Kidney epithelial cell (primary cell): ENCODE measurements around the gene RPTOR. TPM values are rescaled to one million over a fixed set of nuclear protein-coding genes. Genes with fewer than 3 reads are reported as not detected.

Source experiments
- DNase-seq: peaks from one replicate; pipeline ENCODE4 v3.0.0-alpha.2; 2010; ENCODE audit warnings: low read depth
- H3K27me3 ChIP-seq: 2 replicates; pipeline ENCODE4 v1.6.0; 2011; ENCODE audit warnings: low read length; ENCODE audit not compliant: control insufficient read depth, insufficient read depth
- H3K36me3 ChIP-seq: 2 replicates; pipeline ENCODE4 v1.5.1; 2011; ENCODE audit warnings: low read length; ENCODE audit not compliant: control insufficient read depth, insufficient read depth
- H3K4me3 ChIP-seq: 2 replicates; pipeline ENCODE4 v1.5.1; 2011; ENCODE audit warnings: low read depth, mild to moderate bottlenecking, control low read depth, low read length
- CTCF ChIP-seq: IDR thresholded peaks from 2 replicates; pipeline ENCODE4 v1.5.1; 2011; ENCODE audit warnings: mild to moderate bottlenecking, moderate library complexity, low read length, control low read depth, inconsistent platforms; ENCODE audit not compliant: insufficient read depth, poor library complexity, severe bottlenecking
- total RNA-seq: library from RNA; depleted of rRNA; stranded (reverse); fragments of >200 nt; gene quantifications from 2 replicates; pipeline ENCODE4 v1.2.3, GENCODE V29; 2015

Gene RPTOR
- total RNA-seq, 1 donor from 2014 or later = 22.7 TPM

- Histone ChIP-seq H3K36me3 (peaks cover 1% of the 10 kb centered on the region), H3K27me3 (no peaks in the 10 kb centered on the region), H3K4me3 (no peak overlapping the region)
- TF ChIP-seq CTCF = no peak
- DNase-seq = no peak
Observed at GRCh38 chr17:80848449-80849102, 303.9 kb downstream of the RPTOR start.

- H3K27me3 ChIP-seq = no peaks in the 10 kb centered on the region
- H3K36me3 ChIP-seq = peaks cover 1% of the 10 kb centered on the region
- no peak for DNase-seq
- no peak overlapping the region for H3K4me3 ChIP-seq
- no peak for TF ChIP-seq CTCF
Observed at GRCh38 chr17:80849119-80849518, 304.5 kb downstream of the RPTOR start.

- Histone ChIP-seq H3K36me3 (peaks cover 1% of the 10 kb centered on the region), H3K4me3 (no peak overlapping the region), H3K27me3 (no peaks in the 10 kb centered on the region)
- TF ChIP-seq CTCF = no peak
- DNase-seq = no peak
Observed at GRCh38 chr17:80850109-80850508, 305.5 kb downstream of the RPTOR start.

- Histone ChIP-seq H3K36me3 (peaks cover 1% of the 10 kb centered on the region), H3K27me3 (no peaks in the 10 kb centered on the region), H3K4me3 (no peak overlapping the region)
- no peak for DNase-seq
- TF ChIP-seq CTCF = no peak
Observed at GRCh38 chr17:80850817-80851216, 306.2 kb downstream of the RPTOR start.

- Histone ChIP-seq H3K36me3 (peaks cover 1% of the 10 kb centered on the region), H3K4me3 (no peak overlapping the region), H3K27me3 (no peaks in the 10 kb centered on the region)
- DNase-seq = no peak
- no peak for TF ChIP-seq CTCF
Observed at GRCh38 chr17:80851277-80851925, 306.8 kb downstream of the RPTOR start.
